ENCODE measurements around the gene CKB.

- no peak for TF ChIP-seq RBFOX2 (IDR thresholded peaks at IDR 0.05; ENCODE audit: low read depth, low read length)
- no peak for TF ChIP-seq ZNF398 (CRISPR knock-in tag; IDR thresholded peaks at IDR 0.05)
- no peak for TF ChIP-seq POLR2AphosphoS2 (IDR thresholded peaks at IDR 0.05; ENCODE audit: low read length)
- no peak for TF ChIP-seq EZH2 (IDR thresholded peaks at IDR 0.05; ENCODE audit: borderline replicate concordance, low read depth, low read length)
- TF ChIP-seq FOS (IDR thresholded peaks at IDR 0.05; ENCODE audit: extremely low read depth, insufficient read length) = no peak
- TF ChIP-seq, protein P1, sequence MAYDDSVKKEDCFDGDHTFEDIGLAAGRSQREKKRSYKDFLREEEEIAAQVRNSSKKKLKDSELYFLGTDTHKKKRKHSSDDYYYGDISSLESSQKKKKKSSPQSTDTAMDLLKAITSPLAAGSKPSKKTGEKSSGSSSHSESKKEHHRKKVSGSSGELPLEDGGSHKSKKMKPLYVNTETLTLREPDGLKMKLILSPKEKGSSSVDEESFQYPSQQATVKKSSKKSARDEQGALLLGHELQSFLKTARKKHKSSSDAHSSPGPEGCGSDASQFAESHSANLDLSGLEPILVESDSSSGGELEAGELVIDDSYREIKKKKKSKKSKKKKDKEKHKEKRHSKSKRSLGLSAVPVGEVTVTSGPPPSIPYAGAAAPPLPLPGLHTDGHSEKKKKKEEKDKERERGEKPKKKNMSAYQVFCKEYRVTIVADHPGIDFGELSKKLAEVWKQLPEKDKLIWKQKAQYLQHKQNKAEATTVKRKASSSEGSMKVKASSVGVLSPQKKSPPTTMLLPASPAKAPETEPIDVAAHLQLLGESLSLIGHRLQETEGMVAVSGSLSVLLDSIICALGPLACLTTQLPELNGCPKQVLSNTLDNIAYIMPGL (CRISPR knock-in tag; IDR thresholded peaks at IDR 0.05) = no peak
- no peak for TF ChIP-seq NBN (IDR thresholded peaks at IDR 0.05; ENCODE audit: low read depth)
Observed at GRCh38 chr14:103526247-103526913, 3.8 kb upstream of the CKB start.
